ENCODE measurements around the gene ANKRD52. TPM values are rescaled to one million over a fixed set of nuclear protein-coding genes. Genes with fewer than 3 reads are reported as not detected.
A peak's percentile ranks its signal among the peaks of the same experiment; 100 is the strongest.

ANKRD52 gene
- total and polyA plus RNA-seq, 7 donors: 5.7 to 37.5 (median 19.4) TPM

GRCh38 chr12:56297400-56297799 is 39.2 kb upstream of the ANKRD52 start:
- DNase-seq (no peak), ATAC-seq (no peak)
- WGBS, 3 donors: 88 to 94% (median 89%) methylated on average over 8 of the region's 8 CpGs
- intact Hi-C loops (cut with DNase I): no loop called here
- Histone ChIP-seq H3K4me3 (peak overlapping the region; percentile 96), H3K4me1 (peaks cover 68% of the 10 kb centered on the region), H3K36me3 (ENCODE audit: insufficient read depth in 1 of 2, low read depth in 1 of 2) (peaks cover 0 to 16% of the 10 kb centered on the region in 2 donors), H3K27me3 (ENCODE audit: insufficient read depth in 3 of 3, low read length in 2 of 3) (no peaks in the 10 kb centered on the region), H3K27ac (peak overlapping the region; percentile 92), H3K9me3 (no peaks in the 10 kb centered on the region)
- TF ChIP-seq CTCF (IDR thresholded peaks at IDR 0.05): no peak

GRCh38 chr12:56296295-56296694 is 38.1 kb upstream of the ANKRD52 start:
- intact Hi-C loops (cut with DNase I): no loop called here
- H3K4me3 ChIP-seq: peak overlapping the region; percentile 6
- no peaks in the 10 kb centered on the region for H3K27me3 ChIP-seq (ENCODE audit: insufficient read depth in 3 of 3, low read length in 2 of 3)
- H3K36me3 ChIP-seq (ENCODE audit: insufficient read depth in 1 of 2, low read depth in 1 of 2): peaks cover 0 to 24% of the 10 kb centered on the region in 2 donors
- H3K4me1 ChIP-seq: peaks cover 68% of the 10 kb centered on the region
- 47 to 65% (median 54%) methylated on average over 5 of the region's 5 CpGs for WGBS, 3 donors
- DNase-seq: no peak
- TF ChIP-seq CTCF (IDR thresholded peaks at IDR 0.05): no peak
- peak overlapping the region; percentile 92 for H3K27ac ChIP-seq
- ATAC-seq: no peak
- H3K9me3 ChIP-seq: no peaks in the 10 kb centered on the region

GRCh38 chr12:56293795-56294194 is 35.6 kb upstream of the ANKRD52 start:
- ATAC-seq (peak; percentile 30 to 68 (median 49)), DNase-seq (no peak)
- WGBS, 3 donors: 47 to 72% (median 58%) methylated on average over 5 of the region's 5 CpGs
- Histone ChIP-seq H3K9me3 (no peaks in the 10 kb centered on the region), H3K4me3 (no peak overlapping the region), H3K27ac (peak overlapping the region; percentile 46), H3K4me1 (peaks cover 61% of the 10 kb centered on the region), H3K27me3 (ENCODE audit: insufficient read depth in 3 of 3, low read length in 2 of 3) (no peaks in the 10 kb centered on the region), H3K36me3 (ENCODE audit: insufficient read depth in 1 of 2, low read depth in 1 of 2) (peaks cover 4 to 38% of the 10 kb centered on the region in 2 donors)
- intact Hi-C loops (cut with DNase I): no loop called here
- no peak for TF ChIP-seq CTCF (IDR thresholded peaks at IDR 0.05)

- Histone ChIP-seq H3K27me3 (ENCODE audit: insufficient read depth in 3 of 3, low read length in 2 of 3) (no peaks in the 10 kb centered on the region), H3K4me1 (peaks cover 36% of the 10 kb centered on the region), H3K27ac (no peak overlapping the region), H3K4me3 (no peak overlapping the region), H3K9me3 (no peaks in the 10 kb centered on the region), H3K36me3 (ENCODE audit: insufficient read depth in 1 of 2, low read depth in 1 of 2) (peaks cover 15 to 55% of the 10 kb centered on the region in 2 donors)
- ATAC-seq (no peak), DNase-seq (no peak)
- 77 to 89% (median 80%) methylated on average over 3 of the region's 3 CpGs for WGBS, 3 donors
- intact Hi-C loops (cut with DNase I): no loop called here
- TF ChIP-seq CTCF (IDR thresholded peaks at IDR 0.05): no peak
Measured at GRCh38 chr12:56288705-56289387, 30.7 kb upstream of the ANKRD52 start.

Data from psoas muscle (tissue), 8 donors.